Activated naive CD4-positive, alpha-beta T cell treated with anti-CD3 and anti-CD28 coated beads, Interleukin-2, amount 10 ng/mL, durations not matched to agents 7 days and 5 days (primary cell): ENCODE results near the gene MRI1.
"Not testable (repeated sequence)": the region's sequence is repeated elsewhere in the genome, so short reads cannot be mapped to it uniquely, and the experiment has no call there.

Experiments
- CTCF ChIA-PET: fragments of 350-600 bp; sonication (Branson Sonifier 250); formaldehyde crosslinking; loops from one replicate; lab custom pipeline; 2021; ENCODE audit warnings: antibody characterized with exemption; lab: Charles Lee
- DNase-seq: peaks from one replicate; pipeline ENCODE4 v3.0.0-alpha.2; 2020
- H3K27ac Mint-ChIP-seq: one replicate; pipeline ENCODE4 v1.8.0; 2021; ENCODE audit warnings: mild to moderate bottlenecking, moderate library complexity, mixed read lengths
- H3K27me3 Mint-ChIP-seq: one replicate; pipeline ENCODE4 v1.8.0; 2021; ENCODE audit warnings: mild to moderate bottlenecking, mixed read lengths
- H3K36me3 Mint-ChIP-seq: one replicate; pipeline ENCODE4 v1.8.0; 2021; ENCODE audit warnings: mixed read lengths
- H3K4me1 Mint-ChIP-seq: one replicate; pipeline ENCODE4 v1.8.0; 2021; ENCODE audit warnings: mixed read lengths
- H3K4me3 Mint-ChIP-seq: one replicate; pipeline ENCODE4 v1.8.0; 2021; ENCODE audit warnings: mild to moderate bottlenecking, moderate library complexity, mixed read lengths
- H3K9me3 Mint-ChIP-seq: one replicate; pipeline ENCODE4 v1.8.0; 2021; ENCODE audit warnings: mixed read lengths

Gene MRI1

GRCh38 chr19:13793317-13793716 is 29.0 kb downstream of the MRI1 start:
- DNase-seq, H3K9me3 Mint-ChIP-seq, H3K27me3 Mint-ChIP-seq, H3K36me3 Mint-ChIP-seq, H3K27ac Mint-ChIP-seq: not testable (repeated sequence)
- Mint-ChIP-seq H3K4me1 (peaks cover 51% of the 10 kb centered on the region), H3K4me3 (peak overlapping the region; percentile 65)
- CTCF ChIA-PET = interaction anchor here (1.4 to 2.7 kb wide), 2 partner anchors 9 to 69 kb away, joined by 3 to 11 read pairs; no protein-coding TSS in a partner anchor

- Mint-ChIP-seq H3K27ac (peak overlapping the region; percentile 96), H3K36me3 (peaks cover 4% of the 10 kb centered on the region), H3K27me3 (no peaks in the 10 kb centered on the region), H3K4me3 (peak overlapping the region; percentile 98), H3K4me1 (peaks cover 40% of the 10 kb centered on the region), H3K9me3 (no peaks in the 10 kb centered on the region)
- CTCF ChIA-PET = interaction anchor here (1.2 to 2.7 kb wide), 3 partner anchors 10 to 68 kb away, joined by 3 to 11 read pairs (median 4); no protein-coding TSS in a partner anchor
- no peak for DNase-seq
Observed at GRCh38 chr19:13794398-13794756, 30.1 kb downstream of the MRI1 start.

DNA sequence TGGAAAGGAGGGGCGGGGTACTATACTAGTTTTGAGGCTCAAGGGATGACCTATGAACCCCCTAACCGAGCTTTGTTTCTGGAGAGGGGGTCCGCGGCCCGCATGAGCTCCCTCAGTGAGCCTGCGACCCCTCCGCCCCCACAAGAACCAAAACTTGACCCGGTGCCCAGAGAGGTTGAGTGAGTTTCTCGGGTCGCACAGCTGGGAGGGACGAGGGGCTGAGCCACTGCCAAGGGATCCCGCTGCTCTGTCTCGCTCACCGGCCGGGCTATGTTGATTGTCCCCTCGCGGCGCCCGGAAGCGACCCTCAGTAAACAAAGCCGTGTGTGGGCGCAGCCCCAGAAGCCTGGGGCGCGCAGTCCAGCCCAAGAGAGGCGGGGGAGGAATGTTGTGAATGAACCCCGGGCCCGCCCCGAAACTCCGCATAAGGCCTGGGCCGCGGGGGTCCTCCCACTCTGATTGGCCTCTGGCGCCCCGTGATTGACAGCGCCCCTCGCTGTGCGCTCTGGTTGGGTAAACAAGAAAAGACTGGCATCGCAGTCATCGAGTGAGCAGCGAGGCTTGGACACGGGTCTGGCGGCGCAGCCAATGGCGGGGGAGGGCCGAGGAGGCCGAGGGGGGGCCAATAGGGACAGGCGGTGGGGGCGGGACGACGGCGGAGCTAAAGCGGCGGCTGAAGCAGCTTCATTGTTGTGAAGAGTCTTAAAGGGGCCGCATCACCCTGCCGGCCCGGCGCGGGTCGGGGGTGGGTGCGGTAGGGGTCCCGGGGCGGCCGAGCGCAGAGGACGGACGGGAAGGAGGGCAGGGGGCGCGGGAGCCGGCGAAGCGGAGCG is 30.7 kb downstream of the MRI1 start, which contains the start of gene ZSWIM4:
TSS of gene ZSWIM4 (plus strand) at position 687 of the 833 bp plus-strand sequence. CDS start 206 bp downstream, outside the sequence.
- Mint-ChIP-seq H3K27ac (peak within 1 kb of the TSS; percentile 96), H3K4me3 (peak within 1 kb of the TSS; percentile 98), H3K27me3 (no peaks in the 10 kb centered on the region), H3K36me3 (peaks cover 4% of the 10 kb centered on the region), H3K9me3 (no peaks in the 10 kb centered on the region), H3K4me1 (peaks cover 39% of the 10 kb centered on the region)
- peak; percentile 99 for DNase-seq
- CTCF ChIA-PET = interaction anchor here (1.2 to 2.7 kb wide), 4 partner anchors 11 to 67 kb away, joined by 3 to 11 read pairs (median 4); no protein-coding TSS in a partner anchor

DNA sequence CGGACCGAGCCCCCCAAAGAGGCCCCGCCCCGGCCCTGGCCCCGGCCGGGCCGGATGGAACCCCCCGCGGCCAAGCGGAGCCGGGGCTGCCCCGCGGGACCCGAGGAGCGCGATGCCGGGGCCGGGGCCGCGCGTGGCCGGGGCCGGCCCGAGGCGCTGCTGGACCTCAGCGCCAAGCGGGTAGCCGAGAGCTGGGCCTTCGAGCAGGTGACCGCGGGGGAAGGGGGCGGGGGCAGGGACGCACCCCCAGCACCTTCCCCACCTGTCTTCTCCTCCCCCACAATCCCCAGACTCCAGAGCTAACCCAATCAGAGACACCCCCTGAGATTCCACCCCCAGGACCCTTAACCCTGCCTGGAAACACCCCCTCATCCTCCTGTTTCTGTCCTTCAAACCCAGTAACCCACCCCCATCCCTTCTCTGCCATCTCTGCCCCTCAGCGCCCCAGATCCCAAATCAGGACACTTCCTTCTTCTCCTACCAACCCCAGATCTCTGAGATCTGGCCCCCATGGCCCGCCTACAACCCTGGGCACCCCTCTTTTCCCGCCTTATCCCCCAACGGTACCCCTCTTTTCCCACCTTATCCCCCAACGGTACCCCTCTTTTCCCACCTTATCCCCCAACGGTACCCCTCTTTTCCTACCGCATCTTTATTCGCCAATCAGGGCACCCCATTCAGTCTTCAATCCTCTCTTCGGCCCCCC is 31.4 kb downstream of the MRI1 start:
- DNase-seq = peak; percentile 45
- H3K9me3 Mint-ChIP-seq = no peaks in the 10 kb centered on the region
- peak overlapping the region; percentile 86 for H3K27ac Mint-ChIP-seq
- no peaks in the 10 kb centered on the region for H3K27me3 Mint-ChIP-seq
- CTCF ChIA-PET = interaction anchor here (1.4 to 2.7 kb wide), 2 partner anchors 40 to 66 kb away, joined by 4 to 11 read pairs; no protein-coding TSS in a partner anchor
- H3K4me1 Mint-ChIP-seq = peaks cover 32% of the 10 kb centered on the region
- peak overlapping the region; percentile 78 for H3K4me3 Mint-ChIP-seq
- peaks cover 4% of the 10 kb centered on the region for H3K36me3 Mint-ChIP-seq

- Mint-ChIP-seq H3K36me3 (peaks cover 6% of the 10 kb centered on the region), H3K27me3 (no peaks in the 10 kb centered on the region), H3K27ac (peak overlapping the region; percentile 86), H3K4me1 (peaks cover 32% of the 10 kb centered on the region), H3K4me3 (peak overlapping the region; percentile 78), H3K9me3 (no peaks in the 10 kb centered on the region)
- CTCF ChIA-PET = interaction anchor here (1.4 to 2.1 kb wide), 3 partner anchors 40 to 65 kb away, joined by 4 to 9 read pairs (median 6); no protein-coding TSS in a partner anchor
- no peak for DNase-seq
Observed at GRCh38 chr19:13796301-13797057, 32.2 kb downstream of the MRI1 start.

GRCh38 chr19:13797058-13797440 is 32.7 kb downstream of the MRI1 start:
- H3K4me1 Mint-ChIP-seq = peaks cover 32% of the 10 kb centered on the region
- peak overlapping the region; percentile 21 for H3K27ac Mint-ChIP-seq
- H3K27me3 Mint-ChIP-seq = no peaks in the 10 kb centered on the region
- CTCF ChIA-PET = interaction anchor here (1.8 to 2.1 kb wide), 2 partner anchors 39 to 65 kb away, joined by 6 to 9 read pairs; no protein-coding TSS in a partner anchor
- DNase-seq = no peak
- peak overlapping the region; percentile 78 for H3K4me3 Mint-ChIP-seq
- H3K9me3 Mint-ChIP-seq = no peaks in the 10 kb centered on the region
- H3K36me3 Mint-ChIP-seq = peaks cover 6% of the 10 kb centered on the region

DNA sequence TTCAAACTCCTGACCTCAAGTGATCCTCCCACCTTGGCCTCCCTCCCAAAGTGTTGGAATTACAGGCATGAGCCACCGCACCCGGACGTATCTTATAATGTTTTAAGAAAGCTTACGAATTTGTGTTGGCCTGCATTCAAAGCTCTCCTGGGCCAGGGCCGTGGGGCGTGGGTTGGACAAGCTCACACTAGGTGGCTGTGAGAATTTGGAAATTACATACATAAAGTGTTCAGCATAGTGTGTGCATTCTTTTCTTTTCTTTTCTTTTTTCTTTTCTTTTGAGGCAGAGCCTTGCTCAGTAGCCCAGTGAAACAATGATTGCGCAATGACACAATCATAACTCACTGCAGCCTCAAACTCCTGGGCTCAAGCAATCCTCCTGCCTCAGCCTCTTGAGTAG is 33.5 kb downstream of the MRI1 start:
- no peak overlapping the region for H3K4me3 Mint-ChIP-seq
- H3K36me3 Mint-ChIP-seq = peaks cover 9% of the 10 kb centered on the region
- no peaks in the 10 kb centered on the region for H3K9me3 Mint-ChIP-seq
- CTCF ChIA-PET = interaction anchor here (1.8 to 2.1 kb wide), 2 partner anchors 39 to 64 kb away, joined by 6 to 9 read pairs; no protein-coding TSS in a partner anchor
- H3K27ac Mint-ChIP-seq = no peak overlapping the region
- no peaks in the 10 kb centered on the region for H3K27me3 Mint-ChIP-seq
- H3K4me1 Mint-ChIP-seq = peaks cover 32% of the 10 kb centered on the region
- DNase-seq = no peak

DNA sequence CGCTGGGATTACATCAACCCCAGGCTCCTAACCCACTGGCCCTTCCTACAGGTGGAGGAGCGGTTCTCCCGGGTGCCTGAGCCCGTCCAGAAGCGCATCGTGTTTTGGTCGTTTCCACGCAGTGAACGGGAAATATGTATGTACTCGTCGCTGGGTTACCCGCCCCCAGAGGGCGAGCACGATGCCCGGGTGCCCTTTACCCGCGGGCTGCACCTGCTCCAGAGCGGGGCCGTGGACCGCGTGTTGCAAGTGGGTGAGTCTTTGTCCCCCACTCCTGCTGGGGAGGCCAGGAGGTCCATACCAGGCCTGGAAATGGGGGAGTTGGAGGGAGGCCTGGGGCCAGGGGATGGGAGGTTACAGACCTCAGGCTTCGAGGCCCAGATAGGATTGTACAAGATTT is 35.3 kb downstream of the MRI1 start:
- no peaks in the 10 kb centered on the region for H3K9me3 Mint-ChIP-seq
- H3K4me3 Mint-ChIP-seq = no peak overlapping the region
- H3K27ac Mint-ChIP-seq = no peak overlapping the region
- no peaks in the 10 kb centered on the region for H3K27me3 Mint-ChIP-seq
- no peak for DNase-seq
- H3K36me3 Mint-ChIP-seq = peaks cover 9% of the 10 kb centered on the region
- CTCF ChIA-PET = no interaction called here
- peaks cover 23% of the 10 kb centered on the region for H3K4me1 Mint-ChIP-seq

DNA sequence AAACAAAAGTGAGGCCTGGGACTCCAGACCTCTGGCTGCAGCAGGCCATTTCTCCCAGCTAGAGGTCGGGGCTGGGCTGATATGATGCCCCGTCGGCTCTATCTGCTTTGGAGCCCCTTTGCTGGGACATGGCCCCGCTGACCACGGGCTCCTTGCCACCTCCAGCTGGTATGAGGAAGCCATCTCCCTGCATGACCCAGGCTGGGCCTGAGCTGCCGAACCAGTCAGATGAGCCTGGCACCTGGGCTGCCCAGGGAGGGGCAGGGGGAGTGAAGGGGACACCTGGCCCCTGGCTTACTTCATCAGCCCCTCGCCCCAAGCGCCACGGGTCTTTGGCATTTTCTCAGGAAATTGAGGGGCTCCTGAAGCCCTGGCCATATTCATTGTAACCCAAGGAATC is 38.7 kb downstream of the MRI1 start:
- DNase-seq = no peak
- H3K4me1 Mint-ChIP-seq = peaks cover 3% of the 10 kb centered on the region
- peaks cover 11% of the 10 kb centered on the region for H3K36me3 Mint-ChIP-seq
- no peaks in the 10 kb centered on the region for H3K9me3 Mint-ChIP-seq
- H3K27me3 Mint-ChIP-seq = no peaks in the 10 kb centered on the region
- CTCF ChIA-PET = interaction anchor here (0.7 kb wide), 1 partner anchor 11 kb away, joined by 3 read pairs; no protein-coding TSS in a partner anchor
- no peak overlapping the region for H3K27ac Mint-ChIP-seq
- no peak overlapping the region for H3K4me3 Mint-ChIP-seq

GRCh38 chr19:13804830-13805683 is 40.7 kb downstream of the MRI1 start:
- Mint-ChIP-seq H3K4me1 (peaks cover 3% of the 10 kb centered on the region), H3K27ac (no peak overlapping the region), H3K9me3 (no peaks in the 10 kb centered on the region), H3K4me3 (no peak overlapping the region), H3K27me3 (no peaks in the 10 kb centered on the region), H3K36me3 (peaks cover 15% of the 10 kb centered on the region)
- CTCF ChIA-PET = no interaction called here
- no peak for DNase-seq

- Mint-ChIP-seq H3K4me3 (no peak overlapping the region), H3K27ac (no peak overlapping the region), H3K4me1 (peaks cover 3% of the 10 kb centered on the region), H3K27me3 (no peaks in the 10 kb centered on the region), H3K36me3 (peaks cover 12% of the 10 kb centered on the region), H3K9me3 (no peaks in the 10 kb centered on the region)
- DNase-seq = no peak
- CTCF ChIA-PET = no interaction called here
Observed at GRCh38 chr19:13806728-13807127, 42.4 kb downstream of the MRI1 start.

GRCh38 chr19:13807421-13808021 is 43.2 kb downstream of the MRI1 start:
- CTCF ChIA-PET = no interaction called here
- no peak for DNase-seq
- Mint-ChIP-seq H3K36me3 (peaks cover 12% of the 10 kb centered on the region), H3K27ac (no peak overlapping the region), H3K4me1 (peaks cover 3% of the 10 kb centered on the region), H3K27me3 (no peaks in the 10 kb centered on the region), H3K9me3 (no peaks in the 10 kb centered on the region), H3K4me3 (no peak overlapping the region)

DNA sequence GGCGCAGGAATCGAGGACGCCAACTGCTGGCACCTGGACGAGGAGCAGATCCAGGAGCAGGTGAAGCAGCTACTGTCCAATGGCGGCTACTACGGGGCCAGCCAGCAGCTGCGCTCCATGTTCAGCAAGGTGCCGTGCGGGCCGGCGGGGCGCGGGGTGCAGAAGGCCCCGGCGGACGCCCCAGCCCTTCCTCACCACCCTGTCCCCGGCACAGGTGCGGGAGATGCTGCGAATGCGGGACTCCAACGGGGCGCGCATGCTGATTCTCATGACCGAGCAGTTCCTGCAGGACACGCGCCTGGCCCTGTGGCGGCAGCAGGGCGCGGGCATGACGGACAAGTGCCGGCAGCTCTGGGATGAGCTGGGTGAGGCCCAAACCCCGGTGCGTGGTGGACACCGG is 44.5 kb downstream of the MRI1 start:
- CTCF ChIA-PET = no interaction called here
- no peak overlapping the region for H3K4me3 Mint-ChIP-seq

More for the DNA sequence above, 44.5 kb downstream of the MRI1 start:
- no peak for DNase-seq
- peaks cover 17% of the 10 kb centered on the region for H3K36me3 Mint-ChIP-seq
- no peak overlapping the region for H3K27ac Mint-ChIP-seq
- no peaks in the 10 kb centered on the region for H3K27me3 Mint-ChIP-seq
- H3K4me1 Mint-ChIP-seq = peaks cover 3% of the 10 kb centered on the region
- H3K9me3 Mint-ChIP-seq = no peaks in the 10 kb centered on the region
